ENCODE data around the gene GABARAPL2.

GABARAPL2 gene

DNA sequence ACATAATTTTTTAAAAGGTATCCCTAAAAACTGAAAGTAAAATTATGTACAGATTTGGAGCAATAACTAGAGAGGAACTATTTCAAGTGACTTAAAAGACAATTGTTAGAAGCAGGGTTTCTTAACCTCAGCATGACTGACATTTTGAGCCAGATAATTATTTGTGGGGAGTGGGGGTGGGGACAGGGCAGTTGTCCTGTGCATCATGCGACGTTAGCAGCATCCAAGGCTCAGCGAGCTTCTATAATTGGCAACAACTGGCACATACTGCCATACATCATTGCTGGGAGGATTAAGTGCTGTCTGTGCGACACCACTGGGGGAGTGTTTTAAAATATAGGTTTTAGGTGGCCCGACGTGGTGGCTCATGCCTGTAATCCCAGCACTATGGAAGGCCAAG lies 27.1 kb downstream of the GABARAPL2 start:
- peak; percentile 49 for DNase-seq

DNA sequence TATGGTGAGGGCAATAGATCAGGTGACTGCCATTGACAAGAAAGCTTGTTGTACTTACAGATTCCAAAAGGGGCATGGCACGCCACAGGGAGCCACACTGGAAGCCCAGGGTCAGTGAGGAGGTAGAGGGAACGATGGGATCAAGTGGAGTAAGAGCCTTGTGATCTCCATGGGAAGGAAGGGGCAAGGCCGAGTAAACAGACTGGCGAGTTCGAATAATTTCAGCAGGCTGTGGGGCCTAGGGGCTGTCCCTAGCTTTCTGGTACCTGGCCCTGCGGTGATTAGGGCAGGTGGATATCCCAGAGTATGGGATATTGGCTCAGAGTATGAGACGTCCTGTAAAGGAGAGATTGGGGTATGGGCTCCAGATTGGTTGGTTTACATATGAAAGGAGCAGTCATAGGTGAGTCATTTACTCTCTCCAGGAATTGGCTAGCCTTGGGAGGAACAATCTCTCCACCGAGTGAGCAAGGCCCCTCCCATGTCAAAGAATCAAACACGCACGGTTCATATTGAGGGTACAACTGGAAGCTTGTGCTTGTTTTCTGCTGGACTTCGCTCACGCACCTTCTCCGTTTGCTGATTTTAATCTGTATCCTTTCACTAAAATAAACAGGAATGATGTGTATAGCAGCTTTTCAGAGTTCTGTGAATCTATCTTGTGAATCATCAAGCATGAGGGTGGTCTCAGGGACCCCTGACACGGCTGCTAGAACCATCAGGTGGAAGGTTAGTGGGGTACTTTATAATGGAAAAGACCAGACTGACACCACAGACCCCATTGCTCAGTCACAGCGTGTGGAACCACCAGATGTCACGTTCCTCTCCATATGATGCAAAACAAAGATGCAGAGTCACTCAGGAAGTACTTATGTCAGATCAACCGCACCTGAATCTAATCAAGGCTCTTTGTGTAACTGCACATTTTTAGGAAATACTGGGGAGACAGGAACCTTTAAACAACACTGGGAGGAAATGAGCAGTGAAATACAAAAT lies 27.9 kb downstream of the GABARAPL2 start:
- DNase-seq = no peak

GRCh38 chr16:75599452-75600277 lies 33.5 kb downstream of the GABARAPL2 start:
- no peak for DNase-seq

DNA sequence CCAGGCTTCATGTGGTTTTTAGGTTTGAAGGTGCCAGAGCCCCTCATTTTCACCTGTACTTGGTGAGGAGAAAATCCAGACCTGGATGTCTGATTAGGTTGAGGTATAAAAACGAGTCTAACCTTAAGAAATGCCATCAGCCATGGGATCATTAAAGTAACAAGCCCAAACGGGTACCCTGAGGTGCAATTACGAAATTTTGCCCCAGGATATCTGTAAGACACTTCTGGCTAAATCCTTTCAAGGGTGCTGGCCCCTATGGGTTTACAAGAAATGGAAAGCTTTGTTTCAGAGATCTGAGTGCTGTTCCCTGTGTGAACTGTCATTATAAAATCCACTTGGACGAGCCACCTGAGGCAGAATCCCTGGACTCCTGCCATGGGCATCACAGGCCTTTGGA lies 37.1 kb downstream of the GABARAPL2 start:
- no peak for DNase-seq

GRCh38 chr16:75606507-75606906 lies 40.3 kb downstream of the GABARAPL2 start:
- DNase-seq = no peak

DNA sequence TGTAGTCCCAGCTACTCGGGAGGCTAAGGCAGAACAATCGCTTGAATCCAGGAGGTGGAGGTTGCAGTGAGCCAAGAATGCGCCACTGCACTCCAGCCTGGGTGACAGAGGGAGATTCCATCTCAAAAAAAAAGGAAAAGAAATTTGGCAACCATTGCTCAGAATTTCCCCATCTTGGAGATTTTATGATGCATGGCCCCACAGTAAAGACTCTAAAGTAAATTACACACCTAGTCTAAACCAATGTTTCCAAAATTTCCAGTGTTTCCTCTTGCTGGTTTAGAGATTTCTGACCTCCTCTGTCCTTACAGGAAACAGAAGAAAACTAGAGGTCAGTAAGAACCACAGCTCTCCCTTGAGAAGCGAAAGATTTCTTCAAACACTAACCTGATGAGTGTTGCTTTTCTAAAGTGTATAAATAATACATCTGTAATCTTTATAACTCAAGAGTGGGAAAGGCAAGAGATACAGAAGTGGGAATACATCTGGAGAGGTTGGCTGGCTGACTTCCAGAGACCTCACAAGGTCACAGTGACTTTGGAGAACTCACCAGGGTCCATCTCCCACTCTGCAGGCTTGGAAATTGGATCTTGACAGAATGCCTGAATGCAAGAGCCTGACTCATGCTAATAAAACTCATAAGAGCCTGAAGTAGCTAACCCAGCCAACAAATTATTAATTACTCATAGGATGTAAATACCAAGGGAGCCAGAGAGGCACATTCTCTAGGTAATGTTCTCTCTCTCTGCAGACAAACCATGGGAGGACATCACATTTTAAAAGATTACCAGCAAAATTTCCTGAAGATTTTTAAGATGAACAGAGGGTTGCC lies 48.1 kb downstream of the GABARAPL2 start:
- no peak for DNase-seq

- DNase-seq = no peak
Measured at GRCh38 chr16:75615619-75616018, 49.4 kb downstream of the GABARAPL2 start.

- DNase-seq = no peak
Measured at GRCh38 chr16:75616521-75617010, 50.4 kb downstream of the GABARAPL2 start.

GRCh38 chr16:75617121-75617520 lies 50.9 kb downstream of the GABARAPL2 start:
- no peak for DNase-seq

DNA sequence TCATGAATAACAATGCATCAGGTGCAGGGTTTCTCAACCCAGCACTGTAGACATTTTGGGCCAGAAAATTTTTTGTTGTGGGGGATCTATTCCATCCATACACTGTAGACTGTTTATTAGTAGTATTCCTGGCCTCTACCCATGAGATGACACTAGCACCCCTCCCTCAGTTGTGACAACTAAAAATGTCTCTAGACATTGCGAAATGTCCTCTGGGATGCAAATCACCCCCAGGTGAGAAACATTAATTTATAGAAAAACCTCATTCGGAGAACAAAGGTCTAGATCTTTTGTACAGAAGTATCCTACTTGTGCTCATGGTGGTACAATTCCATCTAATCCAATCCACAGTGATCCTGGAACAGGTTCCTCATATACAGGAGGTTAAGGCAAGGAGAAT lies 52.6 kb downstream of the GABARAPL2 start:
- DNase-seq = no peak

DNA sequence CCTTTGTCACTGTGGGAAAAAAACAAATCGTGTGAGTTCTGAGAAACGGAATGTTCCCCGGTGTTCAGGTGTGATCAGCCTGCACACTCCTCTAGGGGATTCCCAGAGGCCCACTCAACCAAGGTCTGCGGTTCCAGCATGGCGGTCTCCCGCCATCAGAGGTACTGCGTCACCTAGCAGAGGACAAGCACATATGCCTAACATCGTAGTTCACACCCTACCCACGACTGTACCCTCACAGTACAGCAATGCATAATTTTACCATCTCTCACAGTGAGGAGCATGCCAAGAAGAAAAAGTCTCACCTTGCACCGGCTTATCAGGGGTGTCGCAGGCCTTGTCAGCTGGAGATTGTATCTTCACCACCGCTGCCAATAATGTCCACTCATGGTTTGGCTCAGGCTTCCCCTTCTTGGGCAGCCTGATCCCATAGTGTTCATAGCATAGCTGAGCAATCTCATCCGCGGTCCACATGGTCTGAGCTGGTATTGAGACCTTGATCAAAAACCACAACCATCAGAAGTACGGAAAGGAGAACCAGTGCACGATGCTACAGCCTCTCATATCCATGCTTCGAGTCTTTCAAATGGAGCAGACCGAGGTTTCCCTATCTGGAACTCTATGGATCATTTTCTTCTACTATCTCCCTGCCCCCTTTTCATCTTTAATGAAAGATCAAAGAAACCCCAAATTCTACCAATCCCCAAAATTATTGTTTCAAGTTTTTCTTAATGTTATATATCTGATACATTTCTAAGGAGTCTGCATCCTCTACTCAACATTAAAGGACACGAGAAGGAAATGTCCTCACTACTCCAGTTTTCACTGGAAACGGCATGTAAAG lies 54.4 kb downstream of the GABARAPL2 start:
- DNase-seq = no peak

GRCh38 chr16:75621170-75621477 lies 54.9 kb downstream of the GABARAPL2 start:
- DNase-seq = peak; percentile 66

DNA sequence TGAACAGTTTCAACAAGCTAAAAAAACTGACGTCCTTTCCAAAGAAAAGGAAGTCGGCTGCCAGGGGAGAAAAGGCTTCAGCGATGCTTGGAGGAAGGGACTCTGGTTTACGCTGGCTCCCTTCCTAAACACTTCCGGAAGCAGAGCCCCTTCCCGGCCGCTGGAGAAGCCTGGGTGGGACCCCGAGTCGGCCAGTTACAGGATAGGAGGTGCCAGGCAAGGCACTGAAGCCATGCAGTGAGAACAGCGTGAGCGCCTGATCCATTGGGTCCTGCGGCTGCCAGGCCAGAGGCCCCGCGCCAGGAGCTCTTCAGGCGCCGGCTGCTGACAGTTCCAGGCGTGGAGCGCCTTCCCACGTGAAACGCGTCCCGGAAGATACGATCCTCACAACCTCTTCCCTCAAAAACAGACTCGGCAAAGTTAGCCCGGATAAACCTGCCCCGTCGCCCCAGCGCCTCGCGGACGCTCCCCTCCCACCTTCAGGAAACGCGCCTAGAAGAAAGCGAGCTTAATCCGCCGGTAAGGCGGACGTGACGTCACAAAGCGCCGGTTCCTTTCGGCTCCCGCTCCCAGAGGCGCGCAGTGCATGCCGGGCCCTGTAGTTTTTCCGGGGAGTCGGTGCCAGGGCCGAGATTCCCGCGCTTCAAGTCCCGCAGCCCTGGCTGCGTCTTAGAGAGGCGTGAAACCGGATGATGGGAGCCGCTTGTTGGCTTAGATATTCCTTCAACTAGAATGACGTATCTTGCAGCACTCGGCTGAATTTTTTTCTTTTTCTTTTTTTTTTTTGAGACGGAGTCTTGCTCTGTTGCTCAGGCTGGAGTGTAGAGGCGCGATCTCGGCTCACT lies 56.8 kb downstream of the GABARAPL2 start, which contains the start of gene ADAT1:
ADAT1 (minus strand) TSS at position 521 of the 845 bp plus-strand sequence. CDS start 2,482 bp downstream, outside the sequence.
- DNase-seq = peak; percentile 99

GRCh38 chr16:75624921-75625334 lies 58.7 kb downstream of the GABARAPL2 start:
- peak; percentile 54 for DNase-seq

GRCh38 chr16:75626806-75627205 lies 60.6 kb downstream of the GABARAPL2 start:
- DNase-seq = no peak

Data from NCI-H82 (cell line).